H9 (cell line): ENCODE measurements around the gene TTYH2. TPM values are rescaled to one million over a fixed set of nuclear protein-coding genes. Genes with fewer than 3 reads are reported as not detected.

Source experiments
- DNase-seq: peaks from one replicate; pipeline ENCODE4 v3.0.0-alpha.2; 2017
- H2AFZ ChIP-seq: one replicate; pipeline ENCODE4 v1.6.1; 2013; ENCODE audit warnings: mild to moderate bottlenecking, low read length, control low read depth, moderate library complexity
- H2AK5ac ChIP-seq: 2 replicates; pipeline ENCODE4 v1.6.1; 2013; ENCODE audit warnings: low read length, control low read depth, mixed read lengths; ENCODE audit not compliant: insufficient read length
- H2BK120ac ChIP-seq: one replicate; pipeline ENCODE4 v1.6.1; 2013; ENCODE audit warnings: low read depth, mild to moderate bottlenecking, low read length, control low read depth, inconsistent platforms; ENCODE audit not compliant: poor library complexity, severe bottlenecking
- H2BK12ac ChIP-seq: 2 replicates; pipeline ENCODE4 v1.6.1; 2013; ENCODE audit warnings: low read length, control low read depth, mixed read lengths, low read depth; ENCODE audit not compliant: insufficient read length
- H2BK15ac ChIP-seq: 2 replicates; pipeline ENCODE4 v1.6.1; 2013; ENCODE audit warnings: low read depth, low read length, control low read depth
- H2BK20ac ChIP-seq: one replicate; pipeline ENCODE4 v1.6.1; 2013; ENCODE audit warnings: low read depth, mild to moderate bottlenecking, low read length, control low read depth, inconsistent platforms; ENCODE audit not compliant: poor library complexity, severe bottlenecking
- H2BK5ac ChIP-seq: 2 replicates; pipeline ENCODE4 v1.6.1; 2013; ENCODE audit warnings: low read length, control low read depth, mixed read lengths; ENCODE audit not compliant: insufficient read length
- H3K14ac ChIP-seq: 2 replicates; pipeline ENCODE4 v1.6.1; 2013; ENCODE audit warnings: low read length, control low read depth; ENCODE audit not compliant: insufficient read depth
- H3K18ac ChIP-seq: 2 replicates; pipeline ENCODE4 v1.6.1; 2013; ENCODE audit warnings: low read depth, mild to moderate bottlenecking, mixed read lengths, low read length, control low read depth; ENCODE audit not compliant: insufficient read length
- H3K23ac ChIP-seq: 2 replicates; pipeline ENCODE4 v1.6.1; 2013; ENCODE audit warnings: low read length, control low read depth, mixed read lengths, low read depth; ENCODE audit not compliant: insufficient read length
- H3K23me2 ChIP-seq: 2 replicates; pipeline ENCODE4 v1.6.1; 2013; ENCODE audit warnings: low read depth, mild to moderate bottlenecking, mixed read lengths, low read length, control low read depth; ENCODE audit not compliant: insufficient read length, poor library complexity, severe bottlenecking
- H3K27ac ChIP-seq: 2 replicates; pipeline ENCODE4 v1.5.1; 2013; ENCODE audit warnings: low read length, control low read depth, mixed read lengths, low read depth; ENCODE audit not compliant: insufficient read length
- H3K27me3 ChIP-seq: 2 replicates; pipeline ENCODE4 v1.6.1; 2013; ENCODE audit warnings: low read length, control low read depth, inconsistent platforms; ENCODE audit not compliant: insufficient read depth
- H3K4ac ChIP-seq: 2 replicates; pipeline ENCODE4 v1.6.1; 2013; ENCODE audit warnings: low read depth, mild to moderate bottlenecking, control low read depth, inconsistent platforms, low read length, moderate library complexity
- H3K4me1 ChIP-seq: 2 replicates; pipeline ENCODE4 v1.6.1; 2013; ENCODE audit warnings: low read length, control low read depth, inconsistent platforms; ENCODE audit not compliant: insufficient read depth
- H3K4me2 ChIP-seq: 2 replicates; pipeline ENCODE4 v1.6.1; 2013; ENCODE audit warnings: low read length, control low read depth, mixed read lengths; ENCODE audit not compliant: insufficient read length, insufficient read depth
- H3K56ac ChIP-seq: 2 replicates; pipeline ENCODE4 v1.6.1; 2013; ENCODE audit warnings: low read depth, mild to moderate bottlenecking, mixed read lengths, low read length, control low read depth; ENCODE audit not compliant: insufficient read length
- H3K79me1 ChIP-seq: 2 replicates; pipeline ENCODE4 v1.6.1; 2013; ENCODE audit warnings: low read depth, mild to moderate bottlenecking, moderate library complexity, low read length, control low read depth, inconsistent platforms; ENCODE audit not compliant: insufficient read depth, poor library complexity, severe bottlenecking
- H3K79me2 ChIP-seq: 2 replicates; pipeline ENCODE4 v1.6.1; 2013; ENCODE audit warnings: low read length, control low read depth, inconsistent platforms; ENCODE audit not compliant: insufficient read depth
- H3K9ac ChIP-seq: 2 replicates; pipeline ENCODE4 v1.6.1; 2013; ENCODE audit warnings: low read length, control low read depth, mixed read lengths; ENCODE audit not compliant: insufficient read length; ENCODE audit errors: extremely low read depth
- H3K9me3 ChIP-seq: one replicate; pipeline ENCODE4 v1.6.1; 2013; ENCODE audit warnings: low read depth, low read length, inconsistent platforms; ENCODE audit not compliant: control insufficient read depth
- H3T11ph ChIP-seq: one replicate; pipeline ENCODE4 v1.6.1; 2013; ENCODE audit warnings: mild to moderate bottlenecking, low read length, control low read depth, inconsistent platforms
- H4K20me1 ChIP-seq: one replicate; pipeline ENCODE4 v1.6.1; 2013; ENCODE audit not compliant: control insufficient read depth, insufficient read length, insufficient read depth
- H4K5ac ChIP-seq: 2 replicates; pipeline ENCODE4 v1.6.1; 2013; ENCODE audit warnings: low read depth, mild to moderate bottlenecking, mixed read lengths, low read length, control low read depth; ENCODE audit not compliant: insufficient read length
- H4K8ac ChIP-seq: replicated peaks from 2 replicates; pipeline ENCODE4 v1.6.1; 2013; ENCODE audit warnings: low read length, control low read depth, mixed read lengths, low read depth; ENCODE audit not compliant: insufficient read length
- H4K91ac ChIP-seq: 2 replicates; pipeline ENCODE4 v1.6.1; 2013; ENCODE audit warnings: low read depth, mild to moderate bottlenecking, moderate library complexity, mixed read lengths, low read length, control low read depth; ENCODE audit not compliant: insufficient read length
- H3K27ac Mint-ChIP-seq, 3 experiments: 2 replicates in 2 of 3; 3 replicates in 1 of 3; pipeline ENCODE4 v1.8.0; 2020 to 2021; ENCODE audit warnings: mixed read lengths in 3 of 3, mild to moderate bottlenecking in 1 of 3, moderate library complexity in 1 of 3
- H3K27me3 Mint-ChIP-seq: 2 replicates; pipeline ENCODE4 v1.8.0; 2021; ENCODE audit warnings: low read depth, mild to moderate bottlenecking, moderate library complexity, mixed read lengths
- H3K36me3 Mint-ChIP-seq, 3 experiments: 2 replicates in 2 of 3; 3 replicates in 1 of 3; pipeline ENCODE4 v1.8.0; 2020 to 2021; ENCODE audit warnings: low read depth in 3 of 3, mixed read lengths in 3 of 3; ENCODE audit not compliant: insufficient read depth in 1 of 3
- H3K4me1 Mint-ChIP-seq, 2 experiments: 2 replicates each; pipeline ENCODE4 v1.8.0; 2020; ENCODE audit warnings: mixed read lengths in 2 of 2
- H3K4me3 Mint-ChIP-seq, 2 experiments: 2 replicates in 1 of 2; 3 replicates in 1 of 2; pipeline ENCODE4 v1.8.0; 2020 to 2021; ENCODE audit warnings: mild to moderate bottlenecking in 2 of 2, mixed read lengths in 2 of 2, moderate library complexity in 1 of 2
- H3K9me3 Mint-ChIP-seq, 2 experiments: 2 replicates in 1 of 2; 3 replicates in 1 of 2; pipeline ENCODE4 v1.8.0; 2020; ENCODE audit warnings: mild to moderate bottlenecking in 2 of 2, mixed read lengths in 2 of 2, moderate library complexity in 1 of 2
- WGBS: extraction: QIAGEN DNeasy Blood & Tissue Kit; methylation state at CpG from one replicate; pipeline ENCODE4 v1.1.7; 2013; ENCODE audit warnings: missing lambda C conversion rate, low lambda C conversion rate, mixed read lengths; ENCODE audit not compliant: insufficient read length; ENCODE audit errors: extremely low coverage; 5-methylcytosine and 5-hydroxymethylcytosine counted together
- total RNA-seq: library from RNA; stranded (reverse); gene quantifications from 2 replicates; pipeline ENCODE4 v1.2.1, GENCODE V29; 2021
- TF ChIP-seq, protein P1 (sequence below): fragments of 200-600 bp; sonication (generic); conservative IDR thresholded peaks from 3 replicates; pipeline ENCODE4 v1.8.0; 2021; ENCODE audit warnings: antibody characterized with exemption, mild to moderate bottlenecking

The TTYH2 gene
- total RNA-seq, 1 experiment from 2014 or later, result 1.6 TPM

DNA sequence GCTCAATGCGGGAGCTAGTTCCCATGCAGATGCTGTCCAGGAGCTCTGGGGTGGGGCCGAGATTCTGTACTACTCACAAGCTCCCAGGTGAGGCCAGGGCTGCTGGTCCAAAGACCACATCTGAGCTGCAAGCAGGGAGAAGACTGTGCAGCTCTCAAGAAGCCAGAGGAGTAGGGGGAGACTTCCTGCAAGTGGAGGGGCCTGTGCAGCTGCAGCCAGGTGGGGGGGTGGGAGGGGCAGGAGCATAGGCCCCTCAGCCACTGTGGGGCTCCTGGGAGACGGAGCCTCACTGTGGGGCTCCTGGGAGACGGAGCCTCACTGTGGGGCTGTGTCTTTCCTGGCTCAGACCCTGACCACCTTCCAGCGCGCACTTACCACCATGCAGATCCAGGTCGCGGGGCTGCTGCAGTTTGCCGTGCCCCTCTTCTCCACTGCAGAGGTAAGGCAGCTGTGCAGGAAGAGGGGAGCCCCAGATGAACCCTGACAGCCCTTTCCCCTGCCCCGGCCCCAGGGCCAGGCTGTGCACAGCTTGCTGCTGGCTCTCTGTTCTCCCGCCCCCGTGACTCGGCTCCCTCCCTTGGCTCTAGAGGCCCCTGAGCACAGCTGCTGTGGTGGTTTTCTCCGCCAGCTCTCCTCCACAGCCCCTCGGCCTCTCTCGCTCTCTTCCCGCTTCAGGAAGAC lies 36.4 kb downstream of the TTYH2 start:
- peaks cover 9 to 18% of the 10 kb centered on the region in 2 experiments for H3K9me3 Mint-ChIP-seq
- H3K27me3 ChIP-seq, result no peaks in the 10 kb centered on the region
- H3K56ac ChIP-seq, result no peak overlapping the region
- no peak overlapping the region for H3K9ac ChIP-seq
- H3K4me1 ChIP-seq, result no peaks in the 10 kb centered on the region; the same call in 1 of the 2 replicates
- no peak overlapping the region for H2BK15ac ChIP-seq
- no peaks in the 10 kb centered on the region for H3K79me1 ChIP-seq
- H3K36me3 Mint-ChIP-seq, result peaks cover 3 to 20% (median 17%) of the 10 kb centered on the region in 3 experiments; a peak in 6 of 7 replicates
- no peaks in the 10 kb centered on the region for H4K20me1 ChIP-seq
- H3K18ac ChIP-seq, result no peak overlapping the region
- H3K79me2 ChIP-seq, result no peaks in the 10 kb centered on the region
- H3K9me3 ChIP-seq, result no peaks in the 10 kb centered on the region
- peaks cover 19% of the 10 kb centered on the region for H3K27me3 Mint-ChIP-seq
- whole genome bisulfite sequencing, result no CpG with 5 or more reads among the region's 17 CpGs
- no peak for DNase-seq
- no peak overlapping the region for H3K4me2 ChIP-seq
- H4K8ac ChIP-seq, result no peak overlapping the region
- no peak overlapping the region for H2AK5ac ChIP-seq
- peaks cover 4% of the 10 kb centered on the region for H3K23me2 ChIP-seq
- H3T11ph ChIP-seq, result no peak overlapping the region
- no peak overlapping the region for H2BK120ac ChIP-seq
- H2BK12ac ChIP-seq, result no peak overlapping the region
- H4K91ac ChIP-seq, result no peak overlapping the region
- H3K4me1 Mint-ChIP-seq, result peaks cover 21 to 36% of the 10 kb centered on the region in 2 experiments
- TF ChIP-seq, protein P1, sequence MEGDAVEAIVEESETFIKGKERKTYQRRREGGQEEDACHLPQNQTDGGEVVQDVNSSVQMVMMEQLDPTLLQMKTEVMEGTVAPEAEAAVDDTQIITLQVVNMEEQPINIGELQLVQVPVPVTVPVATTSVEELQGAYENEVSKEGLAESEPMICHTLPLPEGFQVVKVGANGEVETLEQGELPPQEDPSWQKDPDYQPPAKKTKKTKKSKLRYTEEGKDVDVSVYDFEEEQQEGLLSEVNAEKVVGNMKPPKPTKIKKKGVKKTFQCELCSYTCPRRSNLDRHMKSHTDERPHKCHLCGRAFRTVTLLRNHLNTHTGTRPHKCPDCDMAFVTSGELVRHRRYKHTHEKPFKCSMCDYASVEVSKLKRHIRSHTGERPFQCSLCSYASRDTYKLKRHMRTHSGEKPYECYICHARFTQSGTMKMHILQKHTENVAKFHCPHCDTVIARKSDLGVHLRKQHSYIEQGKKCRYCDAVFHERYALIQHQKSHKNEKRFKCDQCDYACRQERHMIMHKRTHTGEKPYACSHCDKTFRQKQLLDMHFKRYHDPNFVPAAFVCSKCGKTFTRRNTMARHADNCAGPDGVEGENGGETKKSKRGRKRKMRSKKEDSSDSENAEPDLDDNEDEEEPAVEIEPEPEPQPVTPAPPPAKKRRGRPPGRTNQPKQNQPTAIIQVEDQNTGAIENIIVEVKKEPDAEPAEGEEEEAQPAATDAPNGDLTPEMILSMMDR, result no peak
- H3K23ac ChIP-seq, result no peak overlapping the region
- H2BK5ac ChIP-seq, result no peak overlapping the region
- H3K4me3 Mint-ChIP-seq, result no peak overlapping the region
- peak overlapping the region; percentile 21; the same call in 1 of the 2 replicates for H3K14ac ChIP-seq
- no peak overlapping the region for H4K5ac ChIP-seq
- no peak overlapping the region for H2BK20ac ChIP-seq
- peak overlapping the region in 1 of 3 experiments; percentile 59; a peak in 1 of 7 replicates for H3K27ac Mint-ChIP-seq
- H3K4ac ChIP-seq, result no peak overlapping the region
- no peak overlapping the region for H2AFZ ChIP-seq
- no peak overlapping the region for H3K27ac ChIP-seq
